T-helper 2 cell (primary cell): ENCODE measurements around the gene TMEM184C.

Experiments used
- DNase-seq, 5 experiments: peaks; one replicate each; pipeline versions ENCODE4 v3.0.0 to v3.0.0-alpha.2; 2012 to 2022
- total RNA-seq, 2 donors: gene quantifications; one replicate each; lab custom pipeline; 2026; lab: John Stamatoyannopoulos, UW

TMEM184C gene
- total RNA-seq, result 17.1 to 24.9 reads per million in 2 donors

DNA sequence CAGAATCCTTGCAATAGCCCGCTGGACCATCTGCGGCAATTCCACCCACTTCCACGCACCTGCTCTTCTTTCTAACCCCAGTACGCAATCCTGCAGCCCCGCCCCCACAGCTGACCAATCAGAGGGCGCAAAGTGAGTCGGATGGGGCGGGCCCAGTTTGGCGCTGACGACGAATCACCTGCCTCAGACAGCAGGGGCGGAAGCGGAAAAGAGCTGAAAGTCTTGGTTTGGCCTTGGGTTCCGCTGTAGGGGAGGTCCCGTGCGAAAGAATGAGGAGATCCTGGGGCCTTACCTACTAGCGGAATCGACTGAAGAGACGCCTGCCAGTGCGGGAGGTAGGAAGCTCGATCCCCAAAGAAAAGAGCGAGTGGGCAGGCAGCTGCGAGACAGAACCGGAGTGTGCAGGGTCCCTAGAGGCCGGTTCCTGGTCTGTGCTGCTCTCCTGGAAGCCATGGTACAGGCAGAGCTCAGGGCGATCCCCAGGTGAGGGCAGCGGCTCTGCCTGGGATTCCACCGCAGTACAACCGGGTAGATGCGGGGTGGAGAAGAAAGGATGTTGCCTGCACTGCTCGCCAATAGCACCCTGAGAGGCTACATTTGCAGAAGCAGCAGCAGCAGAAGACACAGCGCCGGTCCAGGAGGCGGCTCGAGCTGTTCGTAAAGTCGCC is at the start of gene TMEM184C:
Gene TMEM184C, plus strand, starts transcription at position 225 of the 668 bp plus-strand sequence. CDS start 560 bp downstream, outside the sequence.
- peak; percentile 92 to 98 (median 96) for DNase-seq

DNA sequence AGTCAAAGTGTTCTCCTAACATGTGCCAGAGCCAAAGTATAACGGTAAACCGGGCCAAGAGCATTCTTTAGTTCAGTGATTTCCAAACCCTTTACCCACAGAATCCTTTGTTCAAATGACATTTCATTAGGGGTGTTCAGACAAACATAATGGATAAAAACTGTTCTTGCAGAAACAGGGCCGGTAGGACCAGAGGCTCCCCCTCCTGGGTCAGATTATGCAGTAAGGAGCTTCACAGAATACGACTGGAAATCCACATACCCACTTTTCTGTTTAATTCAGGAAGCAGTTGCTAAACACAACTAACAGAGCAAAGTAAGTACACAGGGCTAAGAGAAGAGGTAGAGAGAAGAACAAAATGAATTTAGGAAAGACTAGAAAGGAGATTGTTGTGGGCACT is 46.6 kb upstream of the TMEM184C start:
- no peak for DNase-seq

DNA sequence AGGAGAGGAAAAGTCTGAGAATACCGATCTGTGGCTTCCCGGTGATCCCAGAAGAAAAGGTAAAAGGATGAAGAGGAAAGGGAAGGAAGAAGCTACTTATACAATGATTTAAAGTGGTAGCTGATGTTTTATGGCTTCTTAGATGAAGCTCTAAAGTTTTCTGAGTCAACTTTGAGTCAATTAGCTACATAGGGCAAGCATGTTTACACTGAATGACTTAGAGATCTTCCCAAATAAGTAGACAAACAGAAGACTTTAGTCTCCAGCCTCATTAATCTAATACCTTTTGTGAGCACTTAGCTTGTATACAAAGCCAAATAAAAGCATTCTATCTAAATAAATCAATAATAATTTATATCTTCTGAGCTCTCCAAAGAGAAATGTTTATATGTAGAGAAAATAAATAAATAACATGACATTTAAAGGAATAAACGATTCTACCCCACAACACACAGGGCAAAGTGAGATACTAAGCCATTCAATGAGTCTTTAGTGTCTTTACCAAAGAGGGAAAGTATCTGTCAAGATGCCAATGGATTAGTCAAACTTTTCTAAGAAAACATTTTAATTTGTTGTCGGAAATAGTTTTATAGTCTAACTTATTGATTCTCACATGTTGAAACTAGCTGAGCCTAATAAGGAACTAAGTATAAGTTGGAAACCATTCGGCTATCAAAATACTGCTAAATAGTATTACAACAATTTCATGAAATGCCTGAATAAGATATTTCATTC is 46.0 kb upstream of the TMEM184C start:
- DNase-seq, result no peak

DNA sequence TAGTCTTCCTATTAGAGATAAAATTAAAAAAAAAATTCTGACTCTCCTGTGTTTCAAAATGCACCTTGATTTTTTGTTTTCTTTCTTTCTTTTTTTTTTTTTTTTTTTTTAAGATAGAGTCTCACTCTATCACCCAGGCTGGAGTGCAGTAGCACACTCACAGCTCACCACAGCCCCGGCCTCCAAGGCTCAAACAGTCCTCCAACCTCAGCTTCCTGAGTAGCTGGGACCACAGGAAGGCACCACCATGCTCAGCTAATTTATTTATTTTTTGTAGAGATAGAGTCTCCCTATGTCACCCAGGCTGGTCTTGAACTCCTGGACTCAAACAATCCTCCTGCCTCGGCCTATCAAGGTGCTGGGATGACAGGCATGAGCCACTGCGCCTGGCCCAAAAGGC is 41.1 kb upstream of the TMEM184C start:
- peak in 1 of 5 experiments; percentile 60 for DNase-seq

DNA sequence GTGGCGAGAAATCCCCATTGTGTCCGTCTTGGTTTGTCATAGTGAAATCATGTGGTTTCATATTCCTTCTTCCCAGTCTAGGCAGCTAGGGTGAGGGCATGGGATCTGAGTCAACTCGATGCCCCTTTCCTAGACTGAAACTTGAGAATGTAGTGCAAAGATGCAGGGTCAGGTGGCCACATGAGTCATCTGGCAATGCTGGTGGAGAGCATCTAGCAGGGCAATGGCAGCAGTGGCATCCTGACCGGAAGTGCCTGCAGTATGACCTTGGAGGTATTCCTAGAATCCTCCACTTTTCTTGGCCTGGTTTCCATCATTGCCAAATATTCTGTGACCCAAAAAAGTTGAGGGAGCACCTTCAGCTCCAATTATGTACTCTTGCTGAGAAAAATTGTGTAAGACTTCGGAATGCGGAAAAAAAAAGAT is 39.1 kb upstream of the TMEM184C start:
- DNase-seq, result no peak

DNA sequence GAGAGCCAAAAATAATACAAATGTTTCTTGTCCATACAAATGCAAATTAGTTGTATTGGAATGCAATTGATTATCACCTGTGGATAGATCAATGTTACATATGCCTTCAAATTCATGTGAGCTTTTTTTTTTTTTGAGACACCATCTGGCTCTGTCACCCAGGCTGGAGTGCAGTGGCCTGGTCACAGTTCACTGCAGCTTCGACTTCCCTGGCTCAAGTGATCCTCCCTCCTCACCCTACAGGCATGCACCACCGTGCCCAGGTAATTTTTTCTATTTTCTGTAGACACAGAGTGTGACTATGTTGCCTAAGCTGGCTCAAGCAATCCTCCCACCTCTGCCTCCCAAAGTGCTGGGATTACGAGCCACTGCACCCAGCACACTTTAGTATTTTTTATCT is 38.6 kb upstream of the TMEM184C start:
- DNase-seq, result no peak

DNA sequence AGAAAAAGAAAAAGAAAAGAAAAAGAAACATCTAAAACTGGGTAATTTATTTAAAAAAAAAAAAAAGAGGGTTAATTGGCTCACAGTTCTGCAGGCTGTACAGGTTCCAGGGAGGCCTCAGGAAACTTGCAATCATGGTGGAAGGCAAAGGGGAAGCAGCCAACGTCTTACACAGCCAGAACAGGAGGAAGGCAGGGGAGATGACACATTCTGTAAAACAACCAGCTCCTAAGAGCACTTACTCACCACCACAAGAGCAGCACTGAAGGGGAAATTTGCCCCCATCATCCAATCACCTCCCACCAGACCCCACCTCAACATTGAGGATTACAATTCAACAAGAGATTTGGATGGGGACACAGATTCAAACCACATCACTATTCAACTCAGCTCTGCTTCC is 36.8 kb upstream of the TMEM184C start:
- DNase-seq, result no peak

DNA sequence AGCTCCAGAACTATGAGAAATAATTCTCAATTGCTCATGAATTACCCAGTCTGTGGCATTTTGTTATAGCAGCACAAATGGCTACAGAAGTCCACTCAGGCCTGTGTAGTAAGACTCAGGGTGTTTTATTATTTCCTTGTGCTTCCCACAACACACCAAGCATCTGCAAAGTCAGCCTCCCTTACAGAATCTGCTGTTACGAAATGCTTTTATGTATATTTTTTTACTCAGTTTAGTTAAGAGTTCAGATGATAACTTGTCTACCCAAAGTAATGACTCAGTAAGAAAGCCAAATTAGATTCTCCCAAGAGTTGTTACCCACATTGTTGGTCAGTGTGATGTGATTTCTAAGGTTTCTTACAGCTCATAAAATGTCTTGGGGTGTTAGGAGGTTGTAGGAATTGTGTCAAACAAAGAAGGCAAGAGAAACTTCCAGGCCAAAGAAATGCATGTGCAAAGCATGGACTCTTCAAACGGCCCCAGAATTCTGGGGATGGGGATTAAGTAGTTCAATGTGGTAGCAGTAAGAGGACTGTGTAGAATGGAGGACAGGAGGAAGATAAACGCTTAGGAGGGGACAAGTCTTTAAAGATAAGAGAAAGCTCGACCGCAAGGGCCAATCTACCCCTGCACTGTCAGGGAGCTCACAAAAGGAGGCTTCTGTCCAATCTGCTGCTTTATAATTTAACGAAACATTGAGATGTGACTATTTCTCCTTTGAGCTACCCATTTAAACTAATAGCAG is 35.4 kb upstream of the TMEM184C start:
- no peak for DNase-seq

DNA sequence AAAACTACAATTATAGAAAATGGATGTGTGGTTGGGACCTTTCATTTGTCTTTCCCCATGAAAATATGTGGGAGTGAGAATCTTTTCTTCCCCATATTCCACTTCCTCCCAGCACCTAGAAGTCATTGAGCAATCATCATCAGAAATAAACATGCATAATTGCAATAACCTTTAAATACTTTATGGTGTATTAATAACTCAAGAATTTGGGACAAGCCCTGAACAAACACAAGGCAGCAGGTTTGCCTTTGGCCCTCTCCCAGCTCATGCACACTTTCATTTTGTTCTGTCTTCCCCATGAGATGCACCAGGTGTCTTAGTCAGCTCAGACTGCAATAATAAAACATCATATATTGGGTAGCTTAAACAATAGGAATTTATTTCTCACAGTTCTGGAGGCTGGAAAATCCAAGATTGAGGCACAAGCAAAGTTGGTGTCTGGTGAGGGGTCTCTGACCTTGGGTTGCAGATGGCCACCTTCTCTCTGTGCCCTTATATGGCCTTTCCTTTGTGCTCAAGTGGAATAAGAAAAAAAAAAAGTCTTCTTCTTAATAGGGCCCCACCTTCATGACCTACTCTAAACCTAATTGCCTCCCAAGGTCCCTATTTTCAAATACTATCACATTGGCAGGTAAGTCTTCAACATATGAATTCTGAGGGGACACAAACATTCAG is 34.7 kb upstream of the TMEM184C start:
- no peak for DNase-seq

DNA sequence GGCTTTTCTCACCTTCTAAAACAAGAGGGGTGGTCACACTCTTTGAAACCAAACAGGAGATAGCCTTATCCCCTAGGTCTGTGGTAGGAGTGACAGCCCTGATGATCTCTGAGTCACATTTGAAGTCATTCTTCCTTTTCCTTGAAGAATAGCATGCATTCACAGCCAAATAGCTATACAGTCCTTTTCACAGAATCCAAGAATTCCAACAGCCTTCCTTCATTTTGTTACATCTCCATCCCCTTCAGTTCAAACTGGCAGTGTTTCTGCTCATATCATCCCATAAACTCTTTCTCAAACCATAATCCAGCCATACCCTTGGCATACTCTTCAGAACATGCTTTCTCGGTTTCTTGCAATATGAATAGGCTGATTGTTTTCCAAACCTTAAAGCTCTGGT is 33.3 kb upstream of the TMEM184C start:
- no peak for DNase-seq

DNA sequence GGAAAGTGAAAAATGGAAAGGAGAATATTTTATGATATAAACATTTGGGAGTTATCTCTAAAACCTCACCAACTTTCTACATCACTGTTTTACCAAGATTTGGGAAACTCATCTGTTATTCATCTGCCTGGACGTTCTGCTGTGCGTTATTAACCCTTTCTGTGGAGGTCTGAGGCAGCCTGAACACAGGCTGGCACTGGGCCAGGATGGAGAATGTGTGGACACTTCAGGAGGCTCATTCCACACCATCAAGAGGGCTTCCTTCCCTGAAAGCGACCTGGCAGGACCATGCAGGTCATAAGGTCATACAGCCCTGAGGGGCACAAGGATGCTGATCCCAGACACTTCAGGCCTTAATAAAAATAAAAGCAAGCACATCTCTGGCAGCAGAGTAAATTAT is 31.2 kb upstream of the TMEM184C start:
- no peak for DNase-seq

DNA sequence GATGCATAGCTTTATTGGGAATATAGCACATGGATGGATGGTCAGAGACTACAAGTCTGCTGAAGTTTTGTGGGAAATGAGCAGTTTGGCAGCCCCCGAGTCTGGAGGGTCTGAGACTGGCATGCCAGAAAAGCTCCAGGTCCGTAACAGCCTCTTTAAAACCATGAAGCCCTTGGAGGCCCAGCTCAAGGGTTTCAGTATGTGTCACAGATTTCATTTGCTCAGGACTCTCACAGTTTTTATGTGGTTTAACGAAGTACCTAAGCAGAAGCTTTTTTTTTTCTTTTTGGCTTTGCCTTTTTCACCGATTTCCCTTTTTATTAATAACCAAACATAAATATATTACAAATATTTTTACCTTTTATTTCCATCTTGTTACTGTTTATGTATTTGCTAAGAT is 30.6 kb upstream of the TMEM184C start:
- peak in 1 of 5 experiments; percentile 45 for DNase-seq

DNA sequence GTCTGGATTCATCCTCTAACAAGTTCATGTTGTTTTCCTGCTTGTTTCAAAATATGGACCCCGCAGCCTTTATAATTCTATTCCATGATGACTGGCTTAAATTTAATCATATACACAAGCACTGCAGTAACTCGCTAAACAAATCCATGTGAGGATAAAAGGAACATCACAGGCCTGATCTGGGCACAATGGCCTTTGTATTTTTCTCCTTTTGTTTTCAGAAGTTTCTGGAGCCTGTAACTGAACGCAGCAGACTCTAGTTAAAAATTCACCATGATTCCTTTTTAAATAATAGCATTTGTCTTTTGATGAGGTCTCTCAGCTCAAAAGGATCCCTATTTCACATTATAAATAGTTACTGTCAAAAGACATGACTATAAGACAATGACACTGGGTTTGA is 30.2 kb upstream of the TMEM184C start:
- no peak for DNase-seq

DNA sequence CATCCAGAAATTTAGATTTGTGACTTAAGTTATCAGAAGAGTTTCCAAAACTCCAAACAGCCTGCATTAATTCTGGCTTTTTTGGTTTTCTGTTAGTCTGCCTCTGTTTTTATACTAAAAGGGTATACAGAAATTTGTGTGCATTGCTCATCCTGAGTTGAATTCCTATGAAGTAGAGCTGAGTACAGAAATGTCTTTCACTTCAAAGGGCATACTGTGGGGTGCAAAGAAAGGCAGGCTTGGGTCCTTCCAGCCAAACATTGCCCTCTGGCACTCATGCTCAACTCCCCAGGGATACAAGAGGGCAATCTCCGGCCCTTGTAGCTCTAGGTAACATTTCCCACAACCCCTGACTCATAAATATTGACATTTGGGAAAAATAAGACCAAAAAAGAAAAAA is 27.6 kb upstream of the TMEM184C start:
- DNase-seq, result no peak

DNA sequence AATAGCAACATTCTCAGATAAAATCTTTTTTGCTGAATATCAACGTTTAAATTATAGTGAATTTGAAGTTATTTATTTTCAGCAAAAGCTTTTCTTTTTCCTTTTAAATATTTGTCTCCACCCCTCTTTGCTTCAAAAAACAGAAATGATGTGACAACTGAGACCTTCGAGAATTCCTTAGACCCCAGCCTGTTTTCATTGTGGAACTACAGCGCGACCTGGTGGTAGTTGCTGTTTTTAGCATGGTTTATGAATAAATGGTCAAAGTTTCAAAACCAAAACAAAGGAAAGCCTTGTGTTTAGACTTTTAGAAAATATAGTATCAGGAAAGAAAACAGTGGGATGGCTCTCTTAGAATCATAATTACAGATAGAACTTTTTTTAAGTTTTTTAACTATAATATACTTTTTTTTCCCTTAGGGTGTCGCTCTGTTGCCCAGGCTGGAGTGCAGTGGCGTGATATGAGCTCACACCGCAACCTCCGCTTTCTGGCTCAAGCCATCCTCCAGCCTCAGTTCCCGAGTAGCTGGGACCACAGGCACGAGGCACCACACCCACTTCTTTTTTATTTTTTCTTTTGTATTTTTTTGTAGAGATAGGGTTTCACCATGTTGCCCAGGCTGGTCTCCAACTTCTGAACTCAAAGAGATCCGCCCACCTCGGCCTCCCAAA is 26.8 kb upstream of the TMEM184C start:
- DNase-seq, result peak in 2 of 5 experiments; percentile 12 to 29

DNA sequence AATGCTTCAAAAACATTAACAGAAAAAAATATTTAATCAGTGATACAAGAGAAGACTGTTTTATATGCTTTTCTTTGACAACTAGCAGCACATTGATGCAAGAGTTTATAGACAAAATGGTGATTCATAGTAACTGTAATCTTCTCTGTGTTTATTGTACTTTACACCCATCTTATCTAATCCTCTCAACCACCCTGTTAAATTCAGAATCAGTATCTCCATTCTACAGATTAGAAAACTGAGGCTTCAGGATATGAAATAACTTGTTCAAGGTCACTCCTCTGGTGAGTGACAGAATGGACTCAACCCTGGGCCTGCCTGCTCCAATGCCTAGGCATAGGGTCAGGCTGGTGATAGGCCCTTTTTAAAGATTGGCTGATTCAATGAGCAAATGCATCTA is 26.1 kb upstream of the TMEM184C start:
- DNase-seq, result no peak

DNA sequence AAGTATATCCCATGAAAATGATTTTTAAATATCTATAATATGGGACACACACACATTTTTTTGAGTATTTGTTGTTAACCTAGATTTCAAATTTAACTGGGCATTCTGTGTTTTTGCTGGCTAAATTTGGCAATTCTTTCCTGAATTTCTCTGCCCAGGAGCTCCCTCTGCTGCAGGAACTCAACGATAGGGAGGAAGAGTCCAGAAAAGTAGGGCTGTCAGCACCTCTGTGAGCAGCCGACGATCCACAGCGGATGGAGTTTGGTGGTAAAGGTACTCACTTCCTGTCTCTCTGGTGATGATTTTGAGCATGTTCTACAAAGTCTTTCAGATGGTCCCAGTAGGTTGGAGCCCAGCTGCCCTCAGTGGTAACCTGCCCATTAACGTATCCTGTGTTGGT is 23.1 kb upstream of the TMEM184C start:
- DNase-seq, result no peak

DNA sequence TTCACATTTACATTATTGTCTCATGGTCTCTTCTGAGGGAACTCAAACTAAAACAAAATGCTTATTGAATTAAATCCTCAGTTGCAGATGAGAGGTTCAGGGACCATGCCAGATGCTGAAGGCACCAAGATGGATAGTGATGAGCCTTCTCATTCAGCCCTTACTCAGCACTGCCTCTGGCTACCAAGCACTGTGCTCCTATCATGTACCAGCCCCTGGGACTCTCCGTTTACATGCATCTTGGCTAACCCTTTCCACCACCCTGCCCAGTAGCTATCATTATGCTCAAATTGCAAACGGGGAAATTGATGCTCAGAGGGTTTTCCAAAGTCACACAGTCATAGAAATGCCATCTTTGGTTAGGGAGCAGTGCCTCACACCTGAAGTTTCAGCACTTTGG is 22.6 kb upstream of the TMEM184C start:
- no peak for DNase-seq

DNA sequence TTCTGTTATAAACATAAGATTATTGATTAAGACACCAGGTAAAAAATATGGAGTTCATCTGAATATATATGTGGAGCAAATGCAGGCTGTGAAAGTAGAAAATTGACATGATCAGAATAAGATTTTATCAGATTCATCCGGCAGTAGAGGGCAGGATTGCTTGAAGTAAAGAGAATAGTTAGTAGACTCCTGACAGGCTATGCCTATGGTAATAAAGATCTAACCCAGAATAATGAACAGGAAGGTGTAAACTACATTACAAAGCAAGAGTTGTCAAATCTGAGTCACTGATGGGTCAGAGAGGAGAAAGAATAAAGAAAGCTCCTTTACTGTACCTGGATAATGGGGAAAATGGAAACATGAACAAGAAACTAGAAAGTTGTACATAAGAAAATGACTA is 20.8 kb upstream of the TMEM184C start:
- DNase-seq, result peak in 1 of 5 experiments; percentile 15

DNA sequence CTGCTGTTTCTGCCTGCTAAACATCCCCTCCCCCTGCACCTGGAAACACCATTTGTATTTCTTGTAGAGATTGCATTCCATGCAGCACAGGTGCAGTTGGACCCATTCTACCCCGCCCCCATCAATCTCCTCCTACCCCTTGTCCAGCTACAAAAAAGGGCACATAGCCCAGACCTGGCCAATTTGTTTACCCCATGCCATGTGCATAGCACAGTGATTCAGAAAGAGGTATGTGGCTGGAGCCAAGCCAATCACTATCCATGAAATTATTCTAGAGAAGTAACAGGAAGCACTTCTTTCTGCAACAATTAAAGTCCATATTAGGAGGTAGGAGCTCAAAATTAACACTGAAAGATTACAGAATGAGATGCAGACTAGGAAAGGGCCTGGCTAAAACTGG is 20.2 kb upstream of the TMEM184C start:
- DNase-seq, result no peak

DNA sequence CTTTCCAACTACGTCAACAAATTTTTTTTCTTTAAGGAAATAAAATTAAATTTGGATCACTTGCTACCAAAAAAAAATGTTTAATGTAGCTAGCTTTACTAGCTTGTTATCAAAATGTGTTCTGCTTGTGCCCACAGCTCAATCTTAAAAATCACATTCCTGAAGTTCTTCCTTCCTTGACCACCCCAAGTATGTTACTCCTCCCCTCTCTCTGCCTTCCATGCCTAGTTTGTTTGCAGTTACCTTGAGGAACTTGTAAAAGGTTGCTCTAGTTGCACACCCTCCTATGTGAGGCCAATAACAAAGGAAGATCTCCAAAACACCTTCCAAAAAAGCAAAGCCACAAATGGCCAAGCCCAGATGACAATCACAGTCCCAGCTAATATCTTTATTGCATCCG is 19.6 kb upstream of the TMEM184C start:
- DNase-seq, result no peak

DNA sequence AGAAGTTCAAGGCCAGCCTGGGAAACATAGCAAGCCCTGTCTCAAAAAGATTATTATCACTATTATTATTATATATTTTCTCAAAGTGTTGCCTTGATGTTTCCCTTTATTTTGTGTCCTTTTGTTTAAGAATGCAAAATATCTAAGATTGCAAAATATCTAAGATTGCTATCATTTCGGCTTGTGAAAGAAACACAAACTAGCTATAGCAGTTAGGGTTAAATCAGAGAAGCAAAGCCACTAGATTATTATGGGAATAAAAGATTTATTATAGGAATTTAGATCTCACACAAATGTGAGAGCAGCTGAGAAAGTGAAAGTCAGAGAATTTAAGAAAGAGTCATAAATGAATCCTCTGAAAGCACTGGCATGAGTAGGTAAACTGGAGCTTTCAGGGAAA is 18.0 kb upstream of the TMEM184C start:
- DNase-seq, result no peak
